Fibroblast of pulmonary artery (primary cell): Measurements from ENCODE around the gene ZNF414.

Source experiments
- DNase-seq: peaks from one replicate; pipeline ENCODE4 v3.0.0-alpha.2; 2010; ENCODE audit warnings: low read depth
- H3K4me3 ChIP-seq: replicated peaks from 2 replicates; pipeline ENCODE4 v1.5.1; 2011; ENCODE audit warnings: low read depth, mild to moderate bottlenecking, control low read depth, low read length, moderate library complexity
- TF ChIP-seq, protein P1 (sequence below): IDR thresholded peaks from 2 replicates; pipeline ENCODE4 v1.5.1; 2011; ENCODE audit warnings: mild to moderate bottlenecking, control low read depth, low read length, inconsistent platforms; ENCODE audit errors: missing control alignments

The ZNF414 gene

DNA sequence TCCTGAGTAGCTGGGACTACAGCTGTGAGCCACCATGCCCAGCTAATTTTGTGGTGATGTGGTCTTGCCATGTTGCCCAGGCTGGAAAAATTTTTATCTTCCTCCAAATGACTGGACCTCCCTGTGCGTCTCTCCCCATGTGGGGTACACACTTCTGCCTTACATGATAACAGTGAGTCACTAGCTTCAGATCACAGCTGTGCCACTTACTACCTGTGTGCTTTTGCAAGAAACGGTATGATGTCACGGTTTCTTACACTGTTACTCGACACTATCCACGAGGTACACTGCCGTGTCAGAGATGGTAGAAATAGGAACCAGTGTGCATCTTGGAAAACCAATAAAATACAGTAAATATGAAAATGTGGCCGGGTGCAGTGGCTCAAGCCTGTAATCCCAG lies 17.5 kb upstream of the ZNF414 start:
- TF ChIP-seq, protein P1, sequence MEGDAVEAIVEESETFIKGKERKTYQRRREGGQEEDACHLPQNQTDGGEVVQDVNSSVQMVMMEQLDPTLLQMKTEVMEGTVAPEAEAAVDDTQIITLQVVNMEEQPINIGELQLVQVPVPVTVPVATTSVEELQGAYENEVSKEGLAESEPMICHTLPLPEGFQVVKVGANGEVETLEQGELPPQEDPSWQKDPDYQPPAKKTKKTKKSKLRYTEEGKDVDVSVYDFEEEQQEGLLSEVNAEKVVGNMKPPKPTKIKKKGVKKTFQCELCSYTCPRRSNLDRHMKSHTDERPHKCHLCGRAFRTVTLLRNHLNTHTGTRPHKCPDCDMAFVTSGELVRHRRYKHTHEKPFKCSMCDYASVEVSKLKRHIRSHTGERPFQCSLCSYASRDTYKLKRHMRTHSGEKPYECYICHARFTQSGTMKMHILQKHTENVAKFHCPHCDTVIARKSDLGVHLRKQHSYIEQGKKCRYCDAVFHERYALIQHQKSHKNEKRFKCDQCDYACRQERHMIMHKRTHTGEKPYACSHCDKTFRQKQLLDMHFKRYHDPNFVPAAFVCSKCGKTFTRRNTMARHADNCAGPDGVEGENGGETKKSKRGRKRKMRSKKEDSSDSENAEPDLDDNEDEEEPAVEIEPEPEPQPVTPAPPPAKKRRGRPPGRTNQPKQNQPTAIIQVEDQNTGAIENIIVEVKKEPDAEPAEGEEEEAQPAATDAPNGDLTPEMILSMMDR: no peak
- DNase-seq: no peak
- H3K4me3 ChIP-seq: no peak overlapping the region

- no peak for DNase-seq
- no peak overlapping the region for H3K4me3 ChIP-seq
- TF ChIP-seq, protein P1: no peak
These were observed 16.2 kb upstream of the ZNF414 start for GRCh38 chr19:8530061-8530679.

- TF ChIP-seq, protein P1: no peak
- no peak for DNase-seq
- no peak overlapping the region for H3K4me3 ChIP-seq
These were observed 15.5 kb upstream of the ZNF414 start for GRCh38 chr19:8529369-8530006.

DNA sequence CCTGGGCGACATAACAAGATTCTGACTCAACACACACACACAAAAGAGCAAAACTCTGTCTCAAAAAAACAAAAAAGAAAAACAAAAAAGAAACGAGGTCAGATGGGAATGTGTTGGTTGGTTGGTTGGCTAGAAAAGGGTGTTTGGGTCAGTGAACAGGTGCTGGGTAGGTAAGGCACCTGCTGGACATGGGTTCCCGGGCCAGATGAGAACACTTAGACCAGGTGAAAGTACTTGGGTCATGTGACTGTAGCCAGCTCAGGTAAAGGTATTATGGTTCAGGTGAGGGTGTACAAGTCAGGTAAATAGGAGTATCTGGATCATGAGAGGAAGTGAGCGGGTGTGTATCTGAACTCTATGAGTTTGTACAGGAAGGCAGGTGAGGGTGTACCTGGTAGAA lies 14.5 kb upstream of the ZNF414 start:
- DNase-seq: no peak
- no peak overlapping the region for H3K4me3 ChIP-seq
- TF ChIP-seq, protein P1: no peak

DNA sequence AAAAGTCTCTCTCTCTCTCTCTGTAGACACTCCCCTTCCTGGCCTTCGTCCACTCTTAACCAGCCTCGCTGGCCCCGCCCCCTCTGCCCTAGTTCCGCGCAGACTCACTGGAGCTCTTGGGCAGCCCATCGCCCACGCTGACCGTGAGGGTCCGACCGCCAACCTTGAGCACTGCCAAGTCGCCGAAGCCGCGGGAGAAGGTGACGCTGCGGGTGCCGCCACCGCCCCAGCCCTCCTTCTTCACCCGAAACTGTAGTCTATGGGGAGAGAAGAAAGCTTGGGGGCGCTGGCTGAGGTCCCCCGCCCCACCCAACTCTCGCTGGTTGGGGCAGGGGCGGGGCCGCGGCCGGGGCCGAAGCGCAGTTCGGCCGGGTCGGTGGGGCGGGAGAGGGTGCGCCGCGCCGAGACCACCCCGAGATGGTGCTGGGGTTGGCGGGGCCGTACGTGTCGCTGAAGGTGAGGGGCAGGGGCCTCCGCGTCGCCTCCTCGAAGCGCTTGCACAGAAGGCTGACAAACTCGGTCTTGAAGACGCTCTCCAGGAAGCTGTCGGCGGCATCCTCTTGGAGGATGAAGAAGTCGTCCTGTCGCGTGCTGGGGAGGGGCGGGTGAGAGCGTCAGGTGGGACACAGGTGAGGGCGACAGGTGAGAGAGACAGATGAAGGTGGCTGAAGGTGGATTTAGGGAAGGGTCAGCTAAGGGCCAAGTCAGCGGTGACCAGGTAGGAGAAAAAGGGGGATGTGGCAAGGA lies 12.6 kb upstream of the ZNF414 start:
- TF ChIP-seq, protein P1: no peak
- peak; percentile 93 for DNase-seq
- H3K4me3 ChIP-seq: peak overlapping the region; percentile 81

GRCh38 chr19:8525401-8525684 lies 11.4 kb upstream of the ZNF414 start:
- H3K4me3 ChIP-seq: peak overlapping the region; percentile 61
- DNase-seq: no peak
- TF ChIP-seq, protein P1: peak; percentile 13
